ENCODE results near the gene FMO4.
"Not testable (repeated sequence)": the region's sequence is repeated elsewhere in the genome, so short reads cannot be mapped to it uniquely, and the experiment has no call there.

Gene FMO4, protein sequence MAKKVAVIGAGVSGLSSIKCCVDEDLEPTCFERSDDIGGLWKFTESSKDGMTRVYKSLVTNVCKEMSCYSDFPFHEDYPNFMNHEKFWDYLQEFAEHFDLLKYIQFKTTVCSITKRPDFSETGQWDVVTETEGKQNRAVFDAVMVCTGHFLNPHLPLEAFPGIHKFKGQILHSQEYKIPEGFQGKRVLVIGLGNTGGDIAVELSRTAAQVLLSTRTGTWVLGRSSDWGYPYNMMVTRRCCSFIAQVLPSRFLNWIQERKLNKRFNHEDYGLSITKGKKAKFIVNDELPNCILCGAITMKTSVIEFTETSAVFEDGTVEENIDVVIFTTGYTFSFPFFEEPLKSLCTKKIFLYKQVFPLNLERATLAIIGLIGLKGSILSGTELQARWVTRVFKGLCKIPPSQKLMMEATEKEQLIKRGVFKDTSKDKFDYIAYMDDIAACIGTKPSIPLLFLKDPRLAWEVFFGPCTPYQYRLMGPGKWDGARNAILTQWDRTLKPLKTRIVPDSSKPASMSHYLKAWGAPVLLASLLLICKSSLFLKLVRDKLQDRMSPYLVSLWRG

DNA sequence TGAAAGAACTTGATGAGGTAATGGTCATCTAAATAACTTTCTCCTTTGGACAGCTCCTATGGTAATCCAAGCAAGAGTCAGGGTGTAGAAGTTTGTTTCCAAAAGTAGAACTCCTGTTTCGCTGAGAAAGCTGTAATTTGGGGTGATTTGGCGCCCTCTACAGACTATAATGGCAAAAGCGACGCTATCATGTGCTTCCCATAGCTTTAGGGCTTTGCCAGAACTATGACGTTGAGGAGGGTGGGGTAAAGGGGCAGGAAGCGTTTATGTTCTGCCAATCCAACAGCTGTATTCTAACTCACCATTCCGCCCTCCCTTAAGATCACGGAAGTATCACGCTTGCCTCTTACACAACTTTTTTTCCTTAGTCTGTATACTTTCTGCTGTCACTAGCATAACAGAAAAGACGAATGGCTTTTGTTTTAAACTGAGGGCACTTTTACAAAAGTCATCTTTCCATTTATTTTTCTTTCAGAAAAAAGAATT is at the start of gene FMO4:
TSS of gene FMO4 (plus strand) at position 349 of the 486 bp plus-strand sequence. CDS start 5,643 bp downstream, outside the sequence.
- DNase-seq (ENCODE audit: low read depth), result peak; percentile 98

GRCh38 chr1:171265686-171266085 is 48.3 kb upstream of the FMO4 start:
- no peak for DNase-seq (ENCODE audit: low read depth)

DNA sequence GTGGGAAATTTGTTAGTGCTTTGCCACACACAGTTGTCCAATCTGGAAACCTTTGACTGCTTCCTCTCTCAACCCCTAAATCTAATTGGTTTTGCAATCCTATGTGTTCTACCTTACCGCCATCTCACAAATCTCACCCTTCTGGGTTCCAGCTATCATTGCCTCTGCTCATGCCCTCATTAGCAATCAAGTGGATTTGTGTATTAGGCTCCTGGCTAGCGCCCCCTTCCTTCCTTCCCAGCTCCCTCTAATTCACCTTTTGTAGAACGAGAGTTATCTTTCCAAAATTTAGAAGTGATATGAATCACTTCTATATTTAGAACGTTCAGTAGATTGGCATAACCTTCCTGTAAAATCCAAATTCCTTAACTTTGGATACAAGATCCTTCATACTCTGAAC is 47.1 kb upstream of the FMO4 start:
- DNase-seq (ENCODE audit: low read depth), result no peak

DNA sequence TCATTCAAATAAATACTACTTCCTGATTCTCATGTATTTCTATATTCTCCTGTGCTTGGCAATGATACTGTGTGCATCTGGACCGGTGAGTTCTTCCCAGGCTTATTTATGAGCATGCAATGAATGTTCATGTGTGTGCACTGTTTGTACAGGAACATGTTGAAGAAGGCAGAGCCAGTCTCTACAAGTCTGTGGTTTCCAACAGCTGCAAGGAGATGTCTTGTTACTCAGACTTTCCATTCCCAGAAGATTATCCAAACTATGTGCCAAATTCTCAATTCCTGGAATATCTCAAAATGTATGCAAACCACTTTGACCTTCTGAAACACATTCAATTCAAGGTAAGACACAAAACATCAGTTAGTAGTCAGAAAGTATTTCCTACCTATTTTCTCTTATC is 46.6 kb upstream of the FMO4 start:
- no peak for DNase-seq (ENCODE audit: low read depth)

- DNase-seq (ENCODE audit: low read depth), result no peak
Observed at GRCh38 chr1:171270806-171271205, 43.2 kb upstream of the FMO4 start.

DNA sequence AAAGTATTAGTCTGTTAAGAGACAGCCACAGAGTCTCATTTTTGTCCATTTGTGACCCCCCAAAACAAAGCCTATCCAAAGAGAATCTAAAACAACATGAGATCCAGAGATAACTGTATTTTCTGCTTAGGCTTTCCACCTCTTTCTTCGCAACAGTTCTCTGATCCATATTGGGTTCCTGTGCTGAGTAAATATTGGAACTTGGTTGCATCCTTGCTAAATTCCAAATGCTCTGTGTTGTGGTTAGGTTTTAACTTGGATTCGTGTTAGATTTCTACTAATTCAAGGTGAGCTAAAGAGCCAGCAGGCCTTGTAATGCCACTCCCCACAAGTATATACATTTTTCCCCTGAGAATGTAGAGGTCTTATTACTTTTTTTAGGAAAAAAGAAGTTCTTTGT is 36.4 kb upstream of the FMO4 start:
- no peak for DNase-seq (ENCODE audit: low read depth)

GRCh38 chr1:171279234-171279633 is 34.7 kb upstream of the FMO4 start:
- DNase-seq (ENCODE audit: low read depth), result no peak

- DNase-seq (ENCODE audit: low read depth), result no peak
Observed at GRCh38 chr1:171279678-171280077, 34.3 kb upstream of the FMO4 start.

DNA sequence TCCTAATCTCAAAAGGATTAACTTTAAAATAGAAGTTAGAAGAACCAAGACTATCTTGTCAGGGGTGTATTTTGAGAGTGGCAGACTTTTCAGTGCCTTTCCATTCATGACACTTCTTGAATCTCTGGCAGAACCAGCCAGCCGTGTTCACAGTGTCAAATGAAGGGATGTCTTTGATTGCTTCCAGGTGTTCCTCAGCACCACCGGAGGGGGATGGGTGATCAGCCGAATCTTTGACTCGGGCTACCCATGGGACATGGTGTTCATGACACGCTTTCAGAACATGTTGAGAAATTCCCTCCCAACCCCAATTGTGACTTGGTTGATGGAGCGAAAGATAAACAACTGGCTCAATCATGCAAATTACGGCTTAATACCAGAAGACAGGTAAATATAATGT is 33.4 kb upstream of the FMO4 start:
- DNase-seq (ENCODE audit: low read depth), result no peak

DNA sequence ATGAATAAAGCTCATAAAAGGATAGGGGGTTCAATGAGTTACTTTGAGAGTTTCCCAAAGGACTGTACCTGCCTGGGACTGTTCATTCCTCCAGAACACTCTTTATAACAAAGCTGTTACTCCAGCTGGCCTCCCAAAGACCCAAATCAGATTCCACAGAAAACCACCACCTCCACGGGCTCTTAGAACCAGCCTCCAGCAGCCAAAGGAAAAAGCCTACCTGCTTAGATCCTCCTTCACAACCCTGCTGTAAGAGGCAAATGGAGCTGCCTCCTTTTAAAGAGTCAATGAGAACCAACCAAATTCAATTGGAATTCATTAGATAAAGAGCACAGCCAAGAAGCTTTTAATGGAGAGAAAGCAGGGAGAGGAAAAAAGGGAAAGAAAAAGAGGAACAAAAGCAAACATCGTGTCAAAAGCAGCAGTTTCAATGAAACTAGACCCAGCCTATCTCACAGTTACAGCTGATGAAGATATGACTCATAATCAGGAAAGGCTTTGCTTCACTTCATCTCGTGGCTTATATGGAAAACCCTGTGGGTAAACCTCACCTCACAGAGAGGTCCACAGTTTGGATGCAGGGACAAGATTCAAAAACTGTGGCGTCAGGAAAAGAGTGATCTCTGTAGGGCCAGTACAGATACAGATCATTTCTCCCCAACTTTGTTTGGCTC is 27.8 kb upstream of the FMO4 start:
- no peak for DNase-seq (ENCODE audit: low read depth)

- DNase-seq (ENCODE audit: low read depth), result no peak
Observed at GRCh38 chr1:171290621-171291020, 23.4 kb upstream of the FMO4 start.

DNA sequence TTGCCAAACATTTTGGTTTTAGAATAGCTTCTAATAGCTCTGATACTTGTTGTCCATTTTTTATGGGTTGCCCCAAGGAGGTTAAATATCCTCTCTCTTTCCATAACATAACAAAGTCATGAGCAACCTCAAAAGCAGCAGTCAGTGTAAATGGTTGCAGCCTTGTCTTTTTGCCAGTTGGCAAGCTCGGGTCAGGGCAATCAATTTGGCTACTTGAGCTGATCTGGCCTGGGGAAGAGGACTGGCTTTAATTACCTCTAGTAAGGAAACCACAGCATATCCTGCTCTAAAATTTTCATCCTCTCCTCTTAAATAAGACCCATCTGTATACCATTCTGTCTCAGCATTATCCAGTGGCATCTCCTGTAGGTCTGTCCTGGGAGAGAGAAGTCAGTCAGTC is 21.2 kb upstream of the FMO4 start:
- DNase-seq (ENCODE audit: low read depth), result no peak

DNA sequence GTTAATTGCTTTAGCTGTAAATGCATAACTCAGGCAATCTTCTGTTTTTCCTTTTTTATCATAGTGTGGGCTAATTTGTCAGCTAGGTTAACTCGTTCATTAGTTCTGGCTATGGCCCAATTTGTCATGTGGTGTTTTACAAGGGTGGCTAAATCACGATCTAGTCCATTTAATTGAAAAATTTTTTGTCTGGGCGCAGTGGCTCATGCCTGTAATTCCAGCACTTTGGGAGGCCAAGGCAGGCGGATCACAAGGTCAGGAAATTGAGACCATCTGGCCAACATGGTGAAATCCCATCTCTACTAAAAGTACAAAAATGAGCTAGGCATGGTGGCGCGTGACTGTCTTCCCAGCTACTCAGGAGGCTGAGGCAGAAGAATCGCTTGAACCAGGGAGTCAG is 18.6 kb upstream of the FMO4 start:
- not testable (repeated sequence) for DNase-seq (ENCODE audit: low read depth)

GRCh38 chr1:171295821-171296220 is 18.2 kb upstream of the FMO4 start:
- no peak for DNase-seq (ENCODE audit: low read depth)

- no peak for DNase-seq (ENCODE audit: low read depth)
Observed at GRCh38 chr1:171296897-171297296, 17.1 kb upstream of the FMO4 start.

DNA sequence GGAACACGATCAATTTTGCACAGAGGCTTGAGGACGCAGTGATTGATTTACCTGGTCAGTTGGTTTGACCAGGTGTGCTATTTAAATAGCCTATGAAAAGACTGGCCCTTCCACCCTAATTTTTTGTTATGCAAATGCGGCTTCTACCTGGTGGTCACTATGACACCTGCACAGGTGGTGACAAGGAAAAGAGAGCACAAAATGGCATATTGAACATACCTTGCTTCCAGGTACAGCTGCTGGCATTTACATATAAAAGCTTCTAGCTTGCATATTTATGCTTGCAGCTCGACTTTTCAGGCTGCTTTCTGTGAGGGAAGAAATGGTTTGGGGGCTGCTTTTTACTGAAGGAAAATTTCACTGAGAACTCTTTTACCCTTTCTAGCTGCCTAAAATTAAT is 15.3 kb upstream of the FMO4 start:
- no peak for DNase-seq (ENCODE audit: low read depth)

- DNase-seq (ENCODE audit: low read depth), result no peak
Observed at GRCh38 chr1:171299342-171299741, 14.6 kb upstream of the FMO4 start.

DNA sequence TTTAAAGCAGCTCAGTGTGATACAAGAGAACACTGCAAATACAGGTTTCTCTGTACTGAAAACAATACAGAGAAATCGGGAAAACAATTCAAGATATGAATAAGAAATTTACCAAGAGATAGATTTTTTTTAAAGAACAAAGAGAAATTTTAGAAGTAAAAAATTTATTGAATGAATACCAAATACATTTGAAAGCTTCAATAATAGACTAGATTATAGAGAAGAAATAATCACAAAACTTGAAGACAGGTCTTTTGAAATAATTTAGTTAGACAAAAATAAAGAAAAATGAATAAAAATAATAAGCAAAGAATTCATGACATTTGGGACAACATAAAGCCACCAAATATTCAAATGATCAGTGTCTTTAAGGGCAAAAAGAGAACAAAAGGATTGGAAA is 13.6 kb upstream of the FMO4 start:
- no peak for DNase-seq (ENCODE audit: low read depth)

- no peak for DNase-seq (ENCODE audit: low read depth)
Observed at GRCh38 chr1:171310661-171311087, 3.3 kb upstream of the FMO4 start.

DNA sequence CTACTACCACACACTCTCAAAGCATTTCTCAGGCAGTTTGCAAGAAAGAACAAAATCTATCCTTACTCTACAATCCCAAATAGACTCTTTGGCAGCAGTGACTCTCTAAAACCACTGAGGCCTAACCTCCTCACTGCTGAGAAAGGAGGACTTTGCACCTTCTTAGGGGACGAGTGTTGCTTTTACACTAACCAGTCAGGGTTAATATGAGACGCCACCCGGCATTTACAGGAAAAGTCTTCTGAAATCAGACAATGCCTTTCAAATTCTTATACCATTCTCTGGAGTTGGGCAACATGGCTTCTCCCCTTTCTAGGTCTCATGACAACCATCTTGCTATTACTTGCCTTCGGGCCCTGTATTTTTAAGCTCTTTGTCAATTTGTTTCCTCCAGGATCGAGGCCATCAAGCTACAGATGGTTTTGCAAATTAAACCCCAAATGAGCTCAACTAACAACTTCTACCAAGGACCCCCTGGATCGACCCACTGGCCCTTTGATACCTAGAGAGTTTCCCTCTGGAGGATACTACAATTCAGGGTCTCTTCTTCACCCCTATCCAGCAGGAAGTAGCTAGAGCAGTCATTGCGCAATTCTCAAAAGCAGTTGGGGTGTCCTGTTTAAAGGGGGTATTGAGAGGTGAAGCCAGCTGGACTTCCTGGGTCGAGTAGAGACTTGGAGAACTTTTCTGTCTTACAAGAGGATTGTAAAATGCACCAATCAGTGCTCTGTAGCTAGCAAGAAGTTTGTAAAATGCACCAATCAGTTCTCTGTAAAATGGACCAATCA is 2.0 kb upstream of the FMO4 start:
- no peak for DNase-seq (ENCODE audit: low read depth)

DNA sequence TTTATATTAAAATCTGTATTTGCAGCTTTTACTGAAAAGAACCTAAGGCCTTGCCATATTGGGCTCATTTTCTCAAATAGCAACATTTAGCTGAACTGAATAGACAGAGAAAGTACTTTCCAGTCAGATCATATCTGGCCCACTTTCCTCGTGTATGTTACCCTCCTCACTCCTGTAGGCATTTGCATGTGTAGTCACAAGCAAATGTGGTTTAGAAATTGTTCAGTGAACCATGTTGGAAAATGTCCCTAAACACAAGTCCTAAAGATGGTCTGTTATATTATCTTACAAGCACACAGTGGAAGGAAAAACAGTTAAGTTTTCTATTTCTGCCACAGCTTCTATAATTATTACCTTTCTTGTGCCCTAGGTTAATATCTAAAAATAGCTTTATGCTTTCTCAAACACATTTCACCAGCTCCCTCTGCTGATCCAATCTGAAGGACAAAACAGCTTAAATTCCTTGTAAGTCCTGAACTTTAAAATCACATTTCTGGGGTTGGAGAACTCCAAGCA is 606 bp upstream of the FMO4 start:
- no peak for DNase-seq (ENCODE audit: low read depth)

GRCh38 chr1:171329251-171329650 is 15.3 kb downstream of the FMO4 start:
- DNase-seq (ENCODE audit: low read depth), result no peak

All from non-pigmented ciliary epithelial cell (primary cell).